Hindlimb muscle (tissue), 1 donor: Measurements from ENCODE around the gene UBA5. TPM values are rescaled to one million over a fixed set of nuclear protein-coding genes. Genes with fewer than 3 reads are reported as not detected.
"Not testable (repeated sequence)": the region's sequence is repeated elsewhere in the genome, so short reads cannot be mapped to it uniquely, and the experiment has no call there.

Source experiments
- DNase-seq: peaks from one replicate; pipeline ENCODE4 v3.0.0-alpha.2; 2013
- polyA plus RNA-seq: library from polyadenylated mRNA; unstranded; fragments of 120-200 nt; gene quantifications from one replicate; pipeline ENCODE4 v1.2.1, GENCODE V29; 2013; ENCODE audit not compliant: insufficient read length

The UBA5 gene
- polyA plus RNA-seq = 30.6 TPM

GRCh38 chr3:132660052-132660810, at the start of gene UBA5:
Gene UBA5 (plus strand): TSS chr3:132660329. CDS start chr3:132660538, 209 bp downstream.
- peak; percentile 85 for DNase-seq

- DNase-seq = not testable (repeated sequence)
Measured at GRCh38 chr3:132615301-132615700, 44.8 kb upstream of the UBA5 start.

GRCh38 chr3:132615881-132616280, 44.2 kb upstream of the UBA5 start:
- no peak for DNase-seq

GRCh38 chr3:132616780-132617179, 43.3 kb upstream of the UBA5 start:
- no peak for DNase-seq

- no peak for DNase-seq
Measured at GRCh38 chr3:132622148-132622547, 38.0 kb upstream of the UBA5 start.

GRCh38 chr3:132622761-132623160, 37.4 kb upstream of the UBA5 start:
- no peak for DNase-seq

GRCh38 chr3:132623646-132624045, 36.5 kb upstream of the UBA5 start:
- DNase-seq = no peak

- no peak for DNase-seq
Measured at GRCh38 chr3:132624790-132625189, 35.3 kb upstream of the UBA5 start.

GRCh38 chr3:132625613-132626012, 34.5 kb upstream of the UBA5 start:
- no peak for DNase-seq

- DNase-seq = no peak
Measured at GRCh38 chr3:132626955-132627354, 33.2 kb upstream of the UBA5 start.

GRCh38 chr3:132628157-132628556, 32.0 kb upstream of the UBA5 start:
- no peak for DNase-seq

- DNase-seq = no peak
Measured at GRCh38 chr3:132629928-132630327, 30.2 kb upstream of the UBA5 start.

- DNase-seq = no peak
Measured at GRCh38 chr3:132630612-132631011, 29.5 kb upstream of the UBA5 start.

GRCh38 chr3:132635052-132635451, 25.1 kb upstream of the UBA5 start:
- DNase-seq = no peak

GRCh38 chr3:132637590-132637989, 22.5 kb upstream of the UBA5 start:
- DNase-seq = no peak

GRCh38 chr3:132638706-132639105, 21.4 kb upstream of the UBA5 start:
- DNase-seq = no peak

GRCh38 chr3:132641427-132641826, 18.7 kb upstream of the UBA5 start:
- not testable (repeated sequence) for DNase-seq

GRCh38 chr3:132641837-132642538, 18.1 kb upstream of the UBA5 start:
- DNase-seq = peak; percentile 31

GRCh38 chr3:132642539-132642847, 17.6 kb upstream of the UBA5 start:
- DNase-seq = no peak

GRCh38 chr3:132643366-132643765, 16.8 kb upstream of the UBA5 start:
- DNase-seq = no peak

- no peak for DNase-seq
Measured at GRCh38 chr3:132645058-132645457, 15.1 kb upstream of the UBA5 start.

- DNase-seq = no peak
Measured at GRCh38 chr3:132650153-132650552, 10.0 kb upstream of the UBA5 start.

- DNase-seq = no peak
Measured at GRCh38 chr3:132652640-132653270, 7.4 kb upstream of the UBA5 start.

GRCh38 chr3:132654190-132654589, 5.9 kb upstream of the UBA5 start:
- DNase-seq = no peak
